ENCODE data around the gene TPSD1. TPM values are rescaled to one million over a fixed set of nuclear protein-coding genes. Genes with fewer than 3 reads are reported as not detected.

Gene TPSD1
- total RNA-seq, 1 experiment from 2014 or later = not detected

DNA sequence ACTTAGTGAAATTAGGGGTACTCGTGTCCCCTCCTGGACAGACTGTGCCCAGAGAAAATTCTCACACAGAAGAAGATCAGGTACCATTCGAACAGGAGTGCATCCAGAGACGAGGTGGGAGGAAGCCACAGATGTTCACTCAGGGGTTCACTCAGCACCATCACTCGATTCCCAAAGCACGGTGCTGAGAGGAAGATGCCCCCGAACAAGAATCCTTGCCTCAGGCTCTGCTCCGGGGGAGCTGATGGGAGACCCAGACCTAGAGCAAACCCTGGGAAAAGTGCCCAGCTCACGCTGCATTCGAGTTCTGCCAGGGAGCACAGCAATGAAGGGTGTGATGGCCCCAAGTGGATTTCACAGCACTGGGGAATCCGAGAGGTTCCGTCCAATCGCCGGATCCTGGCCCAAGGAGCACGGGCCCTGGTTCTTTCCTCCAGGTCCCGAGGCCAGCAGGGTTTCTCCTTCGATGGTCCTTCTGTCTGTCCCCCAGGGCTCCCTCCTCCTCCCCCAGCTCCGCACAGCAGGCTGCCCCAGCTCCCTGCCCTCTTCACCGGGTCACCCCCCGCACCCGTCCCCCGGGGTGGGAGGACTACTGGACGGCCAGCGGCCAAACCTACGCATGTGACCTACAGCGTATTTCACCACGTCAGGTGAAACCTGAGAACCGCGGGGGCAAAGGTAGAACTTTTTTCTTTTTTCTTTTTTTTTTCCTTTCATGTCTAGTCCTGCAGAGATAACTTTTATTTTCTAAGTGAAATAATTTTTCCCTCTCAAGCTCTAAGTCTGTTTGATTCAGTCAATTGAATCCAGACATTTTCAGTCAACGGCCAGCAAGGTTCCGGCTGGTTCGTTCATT lies 43.4 kb downstream of the TPSD1 start:
- Mint-ChIP-seq H3K36me3 (ENCODE audit: insufficient read depth, unreplicated experiment) (peaks cover 42% of the 10 kb centered on the region), H3K27me3 (ENCODE audit: unreplicated experiment) (no peaks in the 10 kb centered on the region), H3K27ac (ENCODE audit: unreplicated experiment) (peak overlapping the region; percentile 75), H3K9me3 (ENCODE audit: low read depth, unreplicated experiment) (no peaks in the 10 kb centered on the region), H3K4me1 (ENCODE audit: low read depth, unreplicated experiment) (peaks cover 53% of the 10 kb centered on the region), H3K4me3 (ENCODE audit: low read depth, unreplicated experiment) (peak overlapping the region; percentile 67)
- peak; percentile 71 for DNase-seq
- TSS peak; percentile 80 for BruUV-seq (replicated peaks)
- CTCF ChIA-PET = interaction anchor here (0.6 to 0.8 kb wide), 2 partner anchors 10 to 66 kb away, joined by 3 read pairs; no protein-coding TSS in a partner anchor
- intact Hi-C loops (cut with micrococcal nuclease; ENCODE audit: unreplicated experiment) = no loop called here
- TF ChIP-seq, protein P1, sequence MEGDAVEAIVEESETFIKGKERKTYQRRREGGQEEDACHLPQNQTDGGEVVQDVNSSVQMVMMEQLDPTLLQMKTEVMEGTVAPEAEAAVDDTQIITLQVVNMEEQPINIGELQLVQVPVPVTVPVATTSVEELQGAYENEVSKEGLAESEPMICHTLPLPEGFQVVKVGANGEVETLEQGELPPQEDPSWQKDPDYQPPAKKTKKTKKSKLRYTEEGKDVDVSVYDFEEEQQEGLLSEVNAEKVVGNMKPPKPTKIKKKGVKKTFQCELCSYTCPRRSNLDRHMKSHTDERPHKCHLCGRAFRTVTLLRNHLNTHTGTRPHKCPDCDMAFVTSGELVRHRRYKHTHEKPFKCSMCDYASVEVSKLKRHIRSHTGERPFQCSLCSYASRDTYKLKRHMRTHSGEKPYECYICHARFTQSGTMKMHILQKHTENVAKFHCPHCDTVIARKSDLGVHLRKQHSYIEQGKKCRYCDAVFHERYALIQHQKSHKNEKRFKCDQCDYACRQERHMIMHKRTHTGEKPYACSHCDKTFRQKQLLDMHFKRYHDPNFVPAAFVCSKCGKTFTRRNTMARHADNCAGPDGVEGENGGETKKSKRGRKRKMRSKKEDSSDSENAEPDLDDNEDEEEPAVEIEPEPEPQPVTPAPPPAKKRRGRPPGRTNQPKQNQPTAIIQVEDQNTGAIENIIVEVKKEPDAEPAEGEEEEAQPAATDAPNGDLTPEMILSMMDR (IDR thresholded peaks at IDR 0.05; ENCODE audit: unreplicated experiment) = no peak

DNA sequence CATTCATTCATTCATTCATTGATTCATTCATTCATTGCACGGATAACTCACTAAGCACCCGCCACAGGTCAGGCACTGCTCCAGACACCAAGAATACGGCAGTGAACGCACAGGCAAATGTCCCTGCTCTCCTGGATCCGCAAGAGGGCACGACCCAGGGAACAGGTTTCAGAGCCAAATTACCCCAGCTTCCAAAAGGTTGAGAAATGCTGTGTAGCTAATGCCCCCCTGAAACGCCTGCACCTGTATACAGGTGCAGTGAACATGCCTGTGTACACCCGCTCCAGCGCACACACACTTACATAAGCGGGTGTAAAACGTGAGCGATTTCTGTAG lies 44.0 kb downstream of the TPSD1 start:
- no TSS peak for BruUV-seq (replicated peaks)
- CTCF ChIA-PET = no interaction called here
- Mint-ChIP-seq H3K9me3 (ENCODE audit: low read depth, unreplicated experiment) (no peaks in the 10 kb centered on the region), H3K4me1 (ENCODE audit: low read depth, unreplicated experiment) (peaks cover 57% of the 10 kb centered on the region), H3K4me3 (ENCODE audit: low read depth, unreplicated experiment) (peak overlapping the region; percentile 67), H3K27ac (ENCODE audit: unreplicated experiment) (peak overlapping the region; percentile 75), H3K27me3 (ENCODE audit: unreplicated experiment) (no peaks in the 10 kb centered on the region), H3K36me3 (ENCODE audit: insufficient read depth, unreplicated experiment) (peaks cover 43% of the 10 kb centered on the region)
- TF ChIP-seq, protein P1 (IDR thresholded peaks at IDR 0.05; ENCODE audit: unreplicated experiment) = no peak
- no peak for DNase-seq
- intact Hi-C loops (cut with micrococcal nuclease; ENCODE audit: unreplicated experiment) = no loop called here

- no TSS peak for BruUV-seq (replicated peaks)
Observed at GRCh38 chr16:1300664-1301476, 45.0 kb downstream of the TPSD1 start.

DNA sequence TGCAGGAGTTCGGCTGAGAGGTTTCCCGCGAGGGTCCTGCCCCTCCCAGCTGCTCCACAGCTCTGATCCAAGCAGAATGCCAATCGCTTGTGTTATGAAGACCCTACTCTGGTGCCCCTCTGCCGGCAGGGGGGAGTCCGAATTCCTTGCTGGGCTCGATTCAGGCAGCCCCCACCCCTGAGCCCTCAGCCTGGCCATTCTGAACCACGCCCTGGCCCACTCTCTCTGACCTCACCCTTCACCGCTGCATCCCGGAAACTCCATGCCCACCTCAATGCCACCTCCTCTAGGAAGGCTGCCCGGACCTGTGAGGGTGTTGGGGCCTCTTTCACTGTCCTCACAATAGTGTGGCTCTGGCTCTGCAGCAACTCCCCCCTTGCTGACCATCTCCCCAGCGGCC lies 45.7 kb downstream of the TPSD1 start:
- peaks cover 56% of the 10 kb centered on the region for H3K4me1 Mint-ChIP-seq (ENCODE audit: low read depth, unreplicated experiment)
- DNase-seq = no peak
- TF ChIP-seq, protein P1 (IDR thresholded peaks at IDR 0.05; ENCODE audit: unreplicated experiment) = no peak
- H3K9me3 Mint-ChIP-seq (ENCODE audit: low read depth, unreplicated experiment) = no peaks in the 10 kb centered on the region
- H3K36me3 Mint-ChIP-seq (ENCODE audit: insufficient read depth, unreplicated experiment) = peaks cover 44% of the 10 kb centered on the region
- H3K27ac Mint-ChIP-seq (ENCODE audit: unreplicated experiment) = peak overlapping the region; percentile 73
- no peaks in the 10 kb centered on the region for H3K27me3 Mint-ChIP-seq (ENCODE audit: unreplicated experiment)
- CTCF ChIA-PET = interaction anchor here (0.5 to 1.9 kb wide), 3 partner anchors 36 to 128 kb away, joined by 3 to 4 read pairs (median 4); no protein-coding TSS in a partner anchor
- no TSS peak for BruUV-seq (replicated peaks)
- peak overlapping the region; percentile 41 for H3K4me3 Mint-ChIP-seq (ENCODE audit: low read depth, unreplicated experiment)
- intact Hi-C loops (cut with micrococcal nuclease; ENCODE audit: unreplicated experiment) = no loop called here

More at GRCh38 chr16:1300664-1301476, 45.0 kb downstream of the TPSD1 start:
- Mint-ChIP-seq H3K9me3 (ENCODE audit: low read depth, unreplicated experiment) (no peaks in the 10 kb centered on the region), H3K27ac (ENCODE audit: unreplicated experiment) (no peak overlapping the region), H3K27me3 (ENCODE audit: unreplicated experiment) (no peaks in the 10 kb centered on the region), H3K4me3 (ENCODE audit: low read depth, unreplicated experiment) (peak overlapping the region; percentile 41), H3K4me1 (ENCODE audit: low read depth, unreplicated experiment) (peaks cover 58% of the 10 kb centered on the region), H3K36me3 (ENCODE audit: insufficient read depth, unreplicated experiment) (peaks cover 43% of the 10 kb centered on the region)
- intact Hi-C loops (cut with micrococcal nuclease; ENCODE audit: unreplicated experiment) = no loop called here
- DNase-seq = peak; percentile 84
- CTCF ChIA-PET = interaction anchor here (0.5 to 1.9 kb wide), 3 partner anchors 37 to 128 kb away, joined by 3 to 4 read pairs (median 4); no protein-coding TSS in a partner anchor
- TF ChIP-seq, protein P1 (IDR thresholded peaks at IDR 0.05; ENCODE audit: unreplicated experiment) = peak; percentile 94
